ENCODE measurements around the gene LTB4R. TPM values are rescaled to one million over a fixed set of nuclear protein-coding genes. Genes with fewer than 3 reads are reported as not detected.
A peak's percentile ranks its signal among the peaks of the same experiment; 100 is the strongest.

Gene LTB4R
- total and polyA plus RNA-seq, 9 of the 15 experiments (the other 6 are each of a cell fraction or from before 2014, with no cell fraction given) = 0.38 to 10.5 (median 2.8) TPM

DNA sequence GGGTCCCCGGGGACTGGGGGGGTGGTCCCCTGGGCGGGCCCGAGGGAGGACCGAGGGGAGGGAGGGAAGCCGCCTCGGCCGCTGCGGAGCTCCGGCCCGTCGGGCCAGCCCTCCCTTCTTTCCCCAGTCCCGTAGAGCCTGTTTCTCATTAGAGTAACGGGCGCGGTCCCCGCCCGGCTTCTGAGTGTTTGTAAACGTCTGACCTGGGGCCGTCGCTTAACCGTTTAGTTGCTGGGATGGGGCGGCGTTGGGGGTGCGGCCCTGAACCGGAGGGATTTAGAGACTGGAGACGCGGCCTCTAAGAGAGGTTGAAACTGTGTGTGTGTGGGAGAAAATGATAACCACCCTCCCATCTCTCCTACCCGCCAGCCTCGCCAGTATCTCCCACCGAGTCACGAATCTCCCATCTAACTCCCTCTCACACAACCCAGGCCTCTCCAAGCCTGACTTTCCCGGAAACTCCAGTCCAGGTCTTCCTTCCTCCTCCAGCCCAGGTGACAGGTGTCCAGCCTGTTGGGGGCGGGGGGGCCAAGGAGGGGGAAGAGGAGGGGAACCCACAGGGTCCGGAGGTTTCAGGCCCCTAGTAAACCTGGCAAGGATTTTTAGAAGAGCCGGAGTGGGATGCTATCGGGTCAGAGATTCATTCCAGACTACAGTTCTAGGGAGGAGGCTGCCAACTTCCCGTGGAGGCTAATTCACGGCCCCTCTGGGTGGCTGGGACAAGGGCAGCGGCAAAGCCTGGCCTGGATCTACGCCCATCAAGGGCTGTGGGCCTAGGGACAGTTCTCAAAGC, 55.6 kb downstream of the LTB4R start (continued):
- TF ChIP-seq KDM4B (IDR thresholded peaks at IDR 0.05; ENCODE audit: borderline replicate concordance in 2 of 2, low read depth in 1 of 2) (no peak), TCF3 (CRISPR knock-in tag; IDR thresholded peaks at IDR 0.05) (no peak), DACH1 (IDR thresholded peaks at IDR 0.05; ENCODE audit: partially characterized antibody) (no peak), SMAD2 (IDR thresholded peaks at IDR 0.05; ENCODE audit: low read depth, low read length) (no peak), MYBL2 (IDR thresholded peaks at IDR 0.05; ENCODE audit: low read depth) (no peak), MYBL2 (CRISPR knock-in tag; IDR thresholded peaks at IDR 0.05; ENCODE audit: borderline replicate concordance) (no peak), NFE2L1 (tag; IDR thresholded peaks at IDR 0.05; ENCODE audit: borderline replicate concordance, low read depth) (no peak), ZBTB7A (IDR thresholded peaks at IDR 0.05; ENCODE audit: borderline replicate concordance, control insufficient read depth, low read depth, low read length) (peak; percentile 60; the same call in 1 of the 2 replicates), ELF2 (CRISPR knock-in tag; IDR thresholded peaks at IDR 0.05) (no peak), MXI1 (IDR thresholded peaks at IDR 0.05; ENCODE audit: low read depth, low read length) (no peak), DIDO1 (tag; IDR thresholded peaks at IDR 0.05; ENCODE audit: low read depth) (no peak), EHMT2 (IDR thresholded peaks at IDR 0.05) (no peak), NBN (IDR thresholded peaks at IDR 0.05; ENCODE audit: low read depth) (no peak), SRSF7 (optimal IDR thresholded peaks at IDR 0.05; ENCODE audit: low read depth, low read length) (no peak), ZKSCAN1 (IDR thresholded peaks at IDR 0.05; ENCODE audit: low read depth, low read length) (no peak)
- TF ChIP-seq, protein P1, sequence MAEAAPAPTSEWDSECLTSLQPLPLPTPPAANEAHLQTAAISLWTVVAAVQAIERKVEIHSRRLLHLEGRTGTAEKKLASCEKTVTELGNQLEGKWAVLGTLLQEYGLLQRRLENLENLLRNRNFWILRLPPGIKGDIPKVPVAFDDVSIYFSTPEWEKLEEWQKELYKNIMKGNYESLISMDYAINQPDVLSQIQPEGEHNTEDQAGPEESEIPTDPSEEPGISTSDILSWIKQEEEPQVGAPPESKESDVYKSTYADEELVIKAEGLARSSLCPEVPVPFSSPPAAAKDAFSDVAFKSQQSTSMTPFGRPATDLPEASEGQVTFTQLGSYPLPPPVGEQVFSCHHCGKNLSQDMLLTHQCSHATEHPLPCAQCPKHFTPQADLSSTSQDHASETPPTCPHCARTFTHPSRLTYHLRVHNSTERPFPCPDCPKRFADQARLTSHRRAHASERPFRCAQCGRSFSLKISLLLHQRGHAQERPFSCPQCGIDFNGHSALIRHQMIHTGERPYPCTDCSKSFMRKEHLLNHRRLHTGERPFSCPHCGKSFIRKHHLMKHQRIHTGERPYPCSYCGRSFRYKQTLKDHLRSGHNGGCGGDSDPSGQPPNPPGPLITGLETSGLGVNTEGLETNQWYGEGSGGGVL (CRISPR knock-in tag; IDR thresholded peaks at IDR 0.05) = no peak
- TF ChIP-seq, protein P2, sequence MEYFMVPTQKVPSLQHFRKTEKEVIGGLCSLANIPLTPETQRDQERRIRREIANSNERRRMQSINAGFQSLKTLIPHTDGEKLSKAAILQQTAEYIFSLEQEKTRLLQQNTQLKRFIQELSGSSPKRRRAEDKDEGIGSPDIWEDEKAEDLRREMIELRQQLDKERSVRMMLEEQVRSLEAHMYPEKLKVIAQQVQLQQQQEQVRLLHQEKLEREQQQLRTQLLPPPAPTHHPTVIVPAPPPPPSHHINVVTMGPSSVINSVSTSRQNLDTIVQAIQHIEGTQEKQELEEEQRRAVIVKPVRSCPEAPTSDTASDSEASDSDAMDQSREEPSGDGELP (CRISPR knock-in tag; IDR thresholded peaks at IDR 0.05; ENCODE audit: borderline replicate concordance) = peak; percentile 66; the same call in 1 of the 2 replicates
- TF ChIP-seq, protein P3, sequence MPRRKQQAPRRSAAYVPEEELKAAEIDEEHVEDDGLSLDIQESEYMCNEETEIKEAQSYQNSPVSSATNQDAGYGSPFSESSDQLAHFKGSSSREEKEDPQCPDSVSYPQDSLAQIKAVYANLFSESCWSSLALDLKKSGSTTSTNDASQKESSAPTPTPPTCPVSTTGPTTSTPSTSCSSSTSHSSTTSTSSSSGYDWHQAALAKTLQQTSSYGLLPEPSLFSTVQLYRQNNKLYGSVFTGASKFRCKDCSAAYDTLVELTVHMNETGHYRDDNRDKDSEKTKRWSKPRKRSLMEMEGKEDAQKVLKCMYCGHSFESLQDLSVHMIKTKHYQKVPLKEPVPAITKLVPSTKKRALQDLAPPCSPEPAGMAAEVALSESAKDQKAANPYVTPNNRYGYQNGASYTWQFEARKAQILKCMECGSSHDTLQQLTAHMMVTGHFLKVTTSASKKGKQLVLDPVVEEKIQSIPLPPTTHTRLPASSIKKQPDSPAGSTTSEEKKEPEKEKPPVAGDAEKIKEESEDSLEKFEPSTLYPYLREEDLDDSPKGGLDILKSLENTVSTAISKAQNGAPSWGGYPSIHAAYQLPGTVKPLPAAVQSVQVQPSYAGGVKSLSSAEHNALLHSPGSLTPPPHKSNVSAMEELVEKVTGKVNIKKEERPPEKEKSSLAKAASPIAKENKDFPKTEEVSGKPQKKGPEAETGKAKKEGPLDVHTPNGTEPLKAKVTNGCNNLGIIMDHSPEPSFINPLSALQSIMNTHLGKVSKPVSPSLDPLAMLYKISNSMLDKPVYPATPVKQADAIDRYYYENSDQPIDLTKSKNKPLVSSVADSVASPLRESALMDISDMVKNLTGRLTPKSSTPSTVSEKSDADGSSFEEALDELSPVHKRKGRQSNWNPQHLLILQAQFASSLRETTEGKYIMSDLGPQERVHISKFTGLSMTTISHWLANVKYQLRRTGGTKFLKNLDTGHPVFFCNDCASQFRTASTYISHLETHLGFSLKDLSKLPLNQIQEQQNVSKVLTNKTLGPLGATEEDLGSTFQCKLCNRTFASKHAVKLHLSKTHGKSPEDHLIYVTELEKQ (CRISPR knock-in tag; IDR thresholded peaks at IDR 0.05) = no peak
- TF ChIP-seq, protein P4, sequence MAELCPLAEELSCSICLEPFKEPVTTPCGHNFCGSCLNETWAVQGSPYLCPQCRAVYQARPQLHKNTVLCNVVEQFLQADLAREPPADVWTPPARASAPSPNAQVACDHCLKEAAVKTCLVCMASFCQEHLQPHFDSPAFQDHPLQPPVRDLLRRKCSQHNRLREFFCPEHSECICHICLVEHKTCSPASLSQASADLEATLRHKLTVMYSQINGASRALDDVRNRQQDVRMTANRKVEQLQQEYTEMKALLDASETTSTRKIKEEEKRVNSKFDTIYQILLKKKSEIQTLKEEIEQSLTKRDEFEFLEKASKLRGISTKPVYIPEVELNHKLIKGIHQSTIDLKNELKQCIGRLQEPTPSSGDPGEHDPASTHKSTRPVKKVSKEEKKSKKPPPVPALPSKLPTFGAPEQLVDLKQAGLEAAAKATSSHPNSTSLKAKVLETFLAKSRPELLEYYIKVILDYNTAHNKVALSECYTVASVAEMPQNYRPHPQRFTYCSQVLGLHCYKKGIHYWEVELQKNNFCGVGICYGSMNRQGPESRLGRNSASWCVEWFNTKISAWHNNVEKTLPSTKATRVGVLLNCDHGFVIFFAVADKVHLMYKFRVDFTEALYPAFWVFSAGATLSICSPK (IDR thresholded peaks at IDR 0.05; ENCODE audit: borderline replicate concordance) = 0 out of 2 replicates have a peak, but pooled peaks have one; percentile 19

All from K562 (cell line).